BLaER1 treated with 17β-estradiol and CSF1 and Interleukin-3, amounts not matched to agents 10 nM and 100 nM (cell line): ENCODE results near the gene FBXW12.
"Not testable (repeated sequence)": the region's sequence is repeated elsewhere in the genome, so short reads cannot be mapped to it uniquely, and the experiment has no call there.

Experiments used
- H3K27ac ChIP-seq, 11 experiments: shearing (Covaris generic); formaldehyde crosslinking; 2 replicates each; pipeline ENCODE4 v1.8.1; 2022
- H3K27me3 ChIP-seq, 11 experiments: shearing (Covaris generic); formaldehyde crosslinking; 2 replicates each; pipeline ENCODE4 v1.8.1; 2022
- H3K36me3 ChIP-seq, 11 experiments: shearing (Covaris generic); formaldehyde crosslinking; 2 replicates each; pipeline ENCODE4 v1.8.1; 2022
- H3K4me1 ChIP-seq, 10 experiments: shearing (Covaris generic); formaldehyde crosslinking; 2 replicates each; pipeline ENCODE4 v1.8.1; 2022
- H3K4me2 ChIP-seq, 11 experiments: shearing (Covaris generic); formaldehyde crosslinking; 2 replicates each; pipeline ENCODE4 v1.8.1; 2022
- H3K4me3 ChIP-seq, 10 experiments: shearing (Covaris generic); formaldehyde crosslinking; 2 replicates each; pipeline ENCODE4 v1.8.1; 2022
- H3K9ac ChIP-seq, 11 experiments: shearing (Covaris generic); formaldehyde crosslinking; 2 replicates each; pipeline ENCODE4 v1.8.1; 2022
- H3K9me3 ChIP-seq, 11 experiments: shearing (Covaris generic); formaldehyde crosslinking; replicated peaks in 1 of 11; 2 replicates each; pipeline ENCODE4 v1.8.1; 2022
- H4K20me1 ChIP-seq, 11 experiments: shearing (Covaris generic); formaldehyde crosslinking; 2 replicates each; pipeline ENCODE4 v1.8.1; 2022
- Cebpa-rat ChIP-seq, 11 experiments: shearing (Covaris generic); IDR thresholded peaks; 2 replicates each; pipeline ENCODE4 v1.8.1; 2022

Gene FBXW12, protein sequence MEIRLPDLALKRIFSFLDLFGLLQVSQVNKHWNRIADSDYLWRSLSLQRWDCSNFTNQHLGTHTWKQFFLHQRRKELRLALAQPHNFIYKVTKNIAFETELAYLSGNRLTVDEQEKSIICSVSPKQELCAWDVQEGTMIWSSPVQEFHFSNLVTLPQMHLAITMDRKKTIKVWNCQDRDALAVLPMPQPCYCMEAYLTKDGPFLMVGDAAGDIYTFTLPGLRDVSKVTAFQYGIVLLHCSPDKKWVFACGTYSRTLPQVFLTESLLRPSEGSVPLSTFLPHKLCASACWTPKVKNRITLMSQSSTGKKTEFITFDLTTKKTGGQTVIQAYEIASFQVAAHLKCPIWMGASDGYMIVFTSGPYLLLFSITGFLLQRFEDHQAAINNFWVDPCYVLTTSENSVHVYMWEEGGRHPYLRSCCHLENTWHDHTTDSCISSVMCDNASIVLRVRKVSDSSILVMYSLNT

GRCh38 chr3:48371651-48372376 lies at the start of gene FBXW12:
FBXW12 (plus strand) TSS chr3:48372219; CDS start chr3:48372768, 549 bp downstream.
- Histone ChIP-seq H3K9ac (no peak within 1 kb of the TSS), H4K20me1 (no peaks in the 10 kb centered on the region), H3K36me3 (no peaks in the 10 kb centered on the region), H3K27ac (no peak within 1 kb of the TSS), H3K4me2 (no peak within 1 kb of the TSS), H3K4me3 (no peak within 1 kb of the TSS), H3K4me1 (no peaks in the 10 kb centered on the region), H3K9me3 (no peaks in the 10 kb centered on the region), H3K27me3 (no peaks in the 10 kb centered on the region)
- no peak for TF ChIP-seq Cebpa-rat (IDR thresholded peaks at IDR 0.05)

GRCh38 chr3:48331706-48332435 lies 40.1 kb upstream of the FBXW12 start:
- H3K4me3 ChIP-seq, H3K9ac ChIP-seq, H4K20me1 ChIP-seq, H3K27ac ChIP-seq, H3K9me3 ChIP-seq, H3K4me1 ChIP-seq, H3K36me3 ChIP-seq, H3K4me2 ChIP-seq, H3K27me3 ChIP-seq: not testable (repeated sequence)

GRCh38 chr3:48333346-48334245 lies 38.4 kb upstream of the FBXW12 start, which contains the start of gene SPINK8:
SPINK8 (minus strand) TSS chr3:48333661; CDS start chr3:48328341, 5,320 bp downstream.
- H3K27me3 ChIP-seq, H3K9me3 ChIP-seq, H3K4me3 ChIP-seq, H3K36me3 ChIP-seq, H3K4me2 ChIP-seq, H3K9ac ChIP-seq, H3K27ac ChIP-seq, H3K4me1 ChIP-seq, H4K20me1 ChIP-seq: not testable (repeated sequence)

DNA sequence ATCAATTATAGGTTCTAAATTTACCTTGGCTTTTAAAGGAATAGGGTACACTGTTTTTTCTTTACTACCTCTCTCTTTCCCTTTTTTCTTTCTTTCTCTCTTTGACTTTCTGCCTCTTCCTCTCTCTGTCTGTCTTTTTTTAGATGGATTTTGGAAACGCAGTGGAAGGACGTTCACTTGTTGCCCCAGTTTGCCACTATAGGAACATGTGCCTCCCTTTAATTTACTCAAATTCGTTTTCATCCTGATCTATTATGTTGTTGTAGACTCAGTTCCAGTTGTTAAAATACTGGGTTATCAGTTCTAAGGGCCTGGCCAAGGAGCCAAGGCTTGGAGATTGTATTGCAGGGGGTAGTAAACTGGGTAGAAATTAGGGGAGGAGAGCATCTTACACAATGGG lies 37.4 kb upstream of the FBXW12 start:
- no peak overlapping the region for H3K4me2 ChIP-seq
- H3K27me3 ChIP-seq, result no peaks in the 10 kb centered on the region
- peaks cover 0 to 10% (median 7%) of the 10 kb centered on the region in 10 experiments; a peak in 6 of 20 replicates for H3K4me1 ChIP-seq
- no peaks in the 10 kb centered on the region for H3K9me3 ChIP-seq
- H3K4me3 ChIP-seq, result no peak overlapping the region
- H3K36me3 ChIP-seq, result no peaks in the 10 kb centered on the region
- no peak overlapping the region for H3K9ac ChIP-seq
- H3K27ac ChIP-seq, result no peak overlapping the region
- H4K20me1 ChIP-seq, result no peaks in the 10 kb centered on the region
- no peak for TF ChIP-seq Cebpa-rat (IDR thresholded peaks at IDR 0.05)

- not testable (repeated sequence) for H4K20me1 ChIP-seq
These were observed 36.7 kb upstream of the FBXW12 start for GRCh38 chr3:48335286-48335685.

GRCh38 chr3:48337536-48337935 lies 34.5 kb upstream of the FBXW12 start:
- H3K4me2 ChIP-seq, H3K27ac ChIP-seq, H4K20me1 ChIP-seq, H3K9ac ChIP-seq, H3K9me3 ChIP-seq, H3K4me3 ChIP-seq, H3K27me3 ChIP-seq, H3K36me3 ChIP-seq: not testable (repeated sequence)
- peaks cover 0 to 10% (median 7%) of the 10 kb centered on the region in 10 experiments; a peak in 6 of 20 replicates for H3K4me1 ChIP-seq

More at GRCh38 chr3:48335286-48335685, 36.7 kb upstream of the FBXW12 start:
- H3K27ac ChIP-seq, H3K36me3 ChIP-seq, H3K9ac ChIP-seq, H3K27me3 ChIP-seq, H3K9me3 ChIP-seq, H3K4me3 ChIP-seq: not testable (repeated sequence)
- Histone ChIP-seq H3K4me1 (peaks cover 0 to 10% (median 7%) of the 10 kb centered on the region in 10 experiments; a peak in 6 of 20 replicates), H3K4me2 (peak overlapping the region in 1 of 11 experiments; percentile 20; a peak in 1 of 22 replicates)

DNA sequence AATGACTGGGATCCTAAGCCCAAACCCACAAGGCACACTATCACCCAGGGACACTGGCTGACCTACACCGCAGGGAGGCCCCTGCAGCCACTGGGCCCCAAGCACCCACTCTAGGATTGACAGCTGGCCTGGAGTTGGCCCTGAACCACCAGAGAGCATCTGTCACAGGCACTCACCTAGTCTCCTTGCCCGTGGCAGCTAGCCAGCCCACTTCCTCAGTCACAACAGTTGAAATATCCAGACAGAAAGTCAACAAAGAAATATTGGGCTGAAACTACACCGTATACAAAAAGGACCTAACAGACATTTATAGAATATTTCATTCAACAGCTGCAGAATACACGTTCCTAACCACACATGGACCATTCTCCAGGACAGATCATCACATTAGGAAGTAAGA lies 33.4 kb upstream of the FBXW12 start:
- Histone ChIP-seq H3K27me3 (no peaks in the 10 kb centered on the region), H3K27ac (no peak overlapping the region), H3K4me1 (peaks cover 0 to 10% (median 7%) of the 10 kb centered on the region in 10 experiments; a peak in 6 of 20 replicates), H3K9ac (no peak overlapping the region), H3K4me2 (peak overlapping the region in 1 of 11 experiments; percentile 9; a peak in 4 of 22 replicates), H3K9me3 (no peaks in the 10 kb centered on the region), H3K36me3 (no peaks in the 10 kb centered on the region), H4K20me1 (no peaks in the 10 kb centered on the region), H3K4me3 (no peak overlapping the region)
- no peak for TF ChIP-seq Cebpa-rat (IDR thresholded peaks at IDR 0.05)

DNA sequence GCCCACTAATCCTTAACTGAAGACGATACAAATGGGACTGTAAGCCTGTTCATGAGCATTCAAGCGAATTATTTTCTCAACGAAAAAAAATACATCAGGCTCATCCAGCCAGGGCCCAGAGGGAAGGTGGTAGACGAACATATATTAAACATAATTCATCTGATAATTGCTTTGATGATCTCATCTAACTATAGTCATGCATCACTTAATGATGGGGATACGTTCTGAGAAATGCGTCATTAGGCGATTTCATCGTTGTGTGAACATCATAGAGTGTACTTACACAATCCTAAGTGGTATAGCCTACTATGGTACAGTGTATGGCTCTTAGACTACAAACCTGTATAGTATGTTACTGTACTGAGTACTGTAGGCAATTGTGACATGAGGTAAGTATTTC lies 28.6 kb upstream of the FBXW12 start:
- no peaks in the 10 kb centered on the region for H4K20me1 ChIP-seq
- H3K4me3 ChIP-seq, result no peak overlapping the region
- H3K4me1 ChIP-seq, result peaks cover 0 to 8% (median 4%) of the 10 kb centered on the region in 10 experiments; a peak in 6 of 20 replicates
- no peaks in the 10 kb centered on the region for H3K27me3 ChIP-seq
- no peak overlapping the region for H3K4me2 ChIP-seq
- no peak for TF ChIP-seq Cebpa-rat (IDR thresholded peaks at IDR 0.05)
- no peaks in the 10 kb centered on the region for H3K36me3 ChIP-seq
- H3K27ac ChIP-seq, result no peak overlapping the region
- H3K9me3 ChIP-seq, result no peaks in the 10 kb centered on the region
- H3K9ac ChIP-seq, result no peak overlapping the region
